Measurements from ENCODE around the gene MALAT1.
A peak's percentile ranks its signal among the peaks of the same experiment; 100 is the strongest.

The MALAT1 gene

GRCh38 chr11:65525546-65526480 is 27.0 kb downstream of the MALAT1 start:
- H3K9me3 ChIP-seq (ENCODE audit: low read length) = no peaks in the 10 kb centered on the region
- H3K27me3 ChIP-seq (ENCODE audit: insufficient read depth, low read length) = 0 out of 2 replicates have a peak, but pooled peaks cover 6% of the 10 kb centered on the region
- H4K20me1 ChIP-seq (ENCODE audit: insufficient read depth, low read length) = no peaks in the 10 kb centered on the region
- H3K27ac ChIP-seq (ENCODE audit: low read depth, low read length, poor library complexity, severe bottlenecking) = no peak overlapping the region
- no peaks in the 10 kb centered on the region for H3F3A ChIP-seq (ENCODE audit: insufficient read depth, low read length)
- H2AFZ ChIP-seq (ENCODE audit: low read length) = no peak overlapping the region
- no peaks in the 10 kb centered on the region for H3K9me2 ChIP-seq (ENCODE audit: low read depth, low read length)
- peak overlapping the region; percentile 96 for H3K4me3 ChIP-seq (ENCODE audit: low read depth, low read length, poor library complexity, severe bottlenecking)
- H3K36me3 ChIP-seq (ENCODE audit: insufficient read depth, low read length) = peaks cover 20% of the 10 kb centered on the region
- no peak for TF ChIP-seq EZH2 (IDR thresholded peaks at IDR 0.05; ENCODE audit: borderline replicate concordance, low read length)
- TF ChIP-seq, protein P1, sequence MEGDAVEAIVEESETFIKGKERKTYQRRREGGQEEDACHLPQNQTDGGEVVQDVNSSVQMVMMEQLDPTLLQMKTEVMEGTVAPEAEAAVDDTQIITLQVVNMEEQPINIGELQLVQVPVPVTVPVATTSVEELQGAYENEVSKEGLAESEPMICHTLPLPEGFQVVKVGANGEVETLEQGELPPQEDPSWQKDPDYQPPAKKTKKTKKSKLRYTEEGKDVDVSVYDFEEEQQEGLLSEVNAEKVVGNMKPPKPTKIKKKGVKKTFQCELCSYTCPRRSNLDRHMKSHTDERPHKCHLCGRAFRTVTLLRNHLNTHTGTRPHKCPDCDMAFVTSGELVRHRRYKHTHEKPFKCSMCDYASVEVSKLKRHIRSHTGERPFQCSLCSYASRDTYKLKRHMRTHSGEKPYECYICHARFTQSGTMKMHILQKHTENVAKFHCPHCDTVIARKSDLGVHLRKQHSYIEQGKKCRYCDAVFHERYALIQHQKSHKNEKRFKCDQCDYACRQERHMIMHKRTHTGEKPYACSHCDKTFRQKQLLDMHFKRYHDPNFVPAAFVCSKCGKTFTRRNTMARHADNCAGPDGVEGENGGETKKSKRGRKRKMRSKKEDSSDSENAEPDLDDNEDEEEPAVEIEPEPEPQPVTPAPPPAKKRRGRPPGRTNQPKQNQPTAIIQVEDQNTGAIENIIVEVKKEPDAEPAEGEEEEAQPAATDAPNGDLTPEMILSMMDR (IDR thresholded peaks at IDR 0.05; ENCODE audit: low read length) = no peak
- no peaks in the 10 kb centered on the region for H3K79me2 ChIP-seq (ENCODE audit: insufficient read depth, low read length)
- H3K4me1 ChIP-seq (ENCODE audit: insufficient read depth, low read length, severe bottlenecking) = peaks cover 28% of the 10 kb centered on the region
- peak overlapping the region; percentile 97 for H3K9ac ChIP-seq (ENCODE audit: low read length)
- H3K4me2 ChIP-seq (ENCODE audit: low read length) = peak overlapping the region; percentile 84

GRCh38 chr11:65526744-65527143 is 27.9 kb downstream of the MALAT1 start:
- no peaks in the 10 kb centered on the region for H4K20me1 ChIP-seq (ENCODE audit: insufficient read depth, low read length)

DNA sequence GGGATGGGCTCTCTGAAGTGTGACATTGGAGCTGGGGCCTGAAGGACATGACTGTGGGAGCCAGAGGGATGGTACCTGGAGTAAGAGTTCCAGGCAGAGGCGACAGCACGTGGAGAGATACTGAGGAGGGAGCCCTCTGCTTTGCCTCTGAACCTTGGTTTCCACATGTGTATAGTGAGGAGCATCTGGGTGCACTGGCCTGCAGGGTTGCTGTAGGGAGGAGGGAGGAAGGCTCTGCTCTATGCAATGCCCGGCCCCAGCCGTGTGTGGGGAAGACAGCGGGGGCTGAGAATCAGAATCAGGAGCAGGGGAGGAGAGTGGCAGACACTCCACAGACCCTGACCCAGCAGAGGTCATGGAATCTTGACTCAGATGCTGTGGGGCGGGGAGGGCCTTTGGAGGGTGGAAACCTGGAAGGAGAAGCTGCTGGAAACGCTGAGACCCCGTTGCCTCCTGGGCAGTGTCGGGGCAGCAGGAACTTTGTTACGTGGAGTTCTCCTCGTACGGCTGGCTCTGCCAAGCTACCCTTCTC is 30.0 kb downstream of the MALAT1 start:
- H3K9me3 ChIP-seq (ENCODE audit: low read length) = no peaks in the 10 kb centered on the region
- no peak overlapping the region for H3K4me3 ChIP-seq (ENCODE audit: low read depth, low read length, poor library complexity, severe bottlenecking)
- peaks cover 15% of the 10 kb centered on the region for H3K4me1 ChIP-seq (ENCODE audit: insufficient read depth, low read length, severe bottlenecking)
- no peak overlapping the region for H3K9ac ChIP-seq (ENCODE audit: low read length)
- H3K27me3 ChIP-seq (ENCODE audit: insufficient read depth, low read length) = 0 out of 2 replicates have a peak, but pooled peaks cover 5% of the 10 kb centered on the region
- H3K4me2 ChIP-seq (ENCODE audit: low read length) = no peak overlapping the region
- no peaks in the 10 kb centered on the region for H3K9me2 ChIP-seq (ENCODE audit: low read depth, low read length)
- H3K79me2 ChIP-seq (ENCODE audit: insufficient read depth, low read length) = no peaks in the 10 kb centered on the region
- peaks cover 44% of the 10 kb centered on the region for H3K36me3 ChIP-seq (ENCODE audit: insufficient read depth, low read length)
- H3F3A ChIP-seq (ENCODE audit: insufficient read depth, low read length) = no peaks in the 10 kb centered on the region
- H2AFZ ChIP-seq (ENCODE audit: low read length) = no peak overlapping the region
- no peak for TF ChIP-seq EZH2 (IDR thresholded peaks at IDR 0.05; ENCODE audit: borderline replicate concordance, low read length)
- TF ChIP-seq, protein P1 (IDR thresholded peaks at IDR 0.05; ENCODE audit: low read length) = no peak
- no peak overlapping the region for H3K27ac ChIP-seq (ENCODE audit: low read depth, low read length, poor library complexity, severe bottlenecking)
- no peaks in the 10 kb centered on the region for H4K20me1 ChIP-seq (ENCODE audit: insufficient read depth, low read length)

More at GRCh38 chr11:65526744-65527143, 27.9 kb downstream of the MALAT1 start:
- Histone ChIP-seq H3K79me2 (ENCODE audit: insufficient read depth, low read length) (no peaks in the 10 kb centered on the region), H3K9ac (ENCODE audit: low read length) (no peak overlapping the region), H3F3A (ENCODE audit: insufficient read depth, low read length) (no peaks in the 10 kb centered on the region), H3K9me2 (ENCODE audit: low read depth, low read length) (no peaks in the 10 kb centered on the region), H3K36me3 (ENCODE audit: insufficient read depth, low read length) (peaks cover 29% of the 10 kb centered on the region), H3K4me2 (ENCODE audit: low read length) (no peak overlapping the region), H2AFZ (ENCODE audit: low read length) (no peak overlapping the region), H3K9me3 (ENCODE audit: low read length) (no peaks in the 10 kb centered on the region), H3K4me3 (ENCODE audit: low read depth, low read length, poor library complexity, severe bottlenecking) (no peak overlapping the region), H3K4me1 (ENCODE audit: insufficient read depth, low read length, severe bottlenecking) (peaks cover 28% of the 10 kb centered on the region), H3K27me3 (ENCODE audit: insufficient read depth, low read length) (0 out of 2 replicates have a peak, but pooled peaks cover 6% of the 10 kb centered on the region), H3K27ac (ENCODE audit: low read depth, low read length, poor library complexity, severe bottlenecking) (no peak overlapping the region)
- TF ChIP-seq, protein P1 (IDR thresholded peaks at IDR 0.05; ENCODE audit: low read length) = no peak
- TF ChIP-seq EZH2 (IDR thresholded peaks at IDR 0.05; ENCODE audit: borderline replicate concordance, low read length) = no peak
